Measurements from ENCODE around the gene RIMBP2.

GRCh38 chr12:130552483-130552996, 163.6 kb downstream of the RIMBP2 start:
- no peak for TF ChIP-seq CTCF (IDR thresholded peaks at IDR 0.05)
- no peak for TF ChIP-seq POLR2A (IDR thresholded peaks at IDR 0.05)

Measured in uterus (tissue), 2 donors.